HG03135 (cell line): ENCODE data around the gene RARA.

Experiments
- ATAC-seq: cut with Tn5 transposase; IDR thresholded peaks from one replicate; pipeline ENCODE4 v1.9.1; 2021; ENCODE audit warnings: mild to moderate bottlenecking, moderate library complexity; ENCODE audit not compliant: unreplicated experiment

Gene RARA

GRCh38 chr17:40315678-40316570, 6.9 kb downstream of the RARA start:
- no peak for ATAC-seq

DNA sequence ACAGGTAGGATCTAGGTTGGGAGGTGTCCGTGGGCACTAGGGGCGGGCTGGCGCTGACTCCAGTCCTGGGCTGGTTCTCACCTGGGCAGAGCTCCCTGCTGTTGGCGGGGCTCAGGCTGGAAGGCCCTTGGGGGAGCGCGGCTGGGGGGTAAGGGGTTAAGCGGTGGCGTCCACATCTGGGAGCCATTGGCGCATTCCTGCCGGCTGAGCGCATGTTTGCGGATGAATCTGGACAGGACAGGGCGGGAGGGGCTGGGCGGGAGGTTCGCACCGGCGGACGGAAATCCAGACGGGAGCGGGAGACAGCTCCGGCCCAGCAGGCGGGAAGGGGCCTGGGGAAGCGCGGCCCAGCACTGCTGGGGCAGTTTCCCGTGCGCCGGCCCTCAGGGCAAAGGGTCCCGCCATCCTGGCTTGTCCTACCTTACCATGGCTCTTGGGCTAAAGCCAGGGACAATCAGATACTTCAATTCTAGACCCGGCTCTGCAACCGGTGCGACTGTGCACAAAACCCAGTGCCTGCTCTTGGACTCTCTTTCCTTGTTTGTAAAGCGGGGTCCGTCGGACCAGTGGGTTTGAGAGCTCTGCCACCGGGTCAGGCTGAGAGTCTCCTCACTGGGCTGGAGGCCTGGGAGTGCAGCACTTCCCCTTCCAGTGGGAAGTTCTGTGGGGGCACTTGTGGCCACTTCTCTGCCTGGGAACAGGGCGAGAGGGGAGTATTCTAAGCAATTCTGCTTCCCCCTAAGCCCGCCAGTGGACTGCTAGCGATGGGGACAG, 7.8 kb downstream of the RARA start:
- ATAC-seq: no peak

- no peak for ATAC-seq
These were observed 8.4 kb downstream of the RARA start for GRCh38 chr17:40317345-40317873.

DNA sequence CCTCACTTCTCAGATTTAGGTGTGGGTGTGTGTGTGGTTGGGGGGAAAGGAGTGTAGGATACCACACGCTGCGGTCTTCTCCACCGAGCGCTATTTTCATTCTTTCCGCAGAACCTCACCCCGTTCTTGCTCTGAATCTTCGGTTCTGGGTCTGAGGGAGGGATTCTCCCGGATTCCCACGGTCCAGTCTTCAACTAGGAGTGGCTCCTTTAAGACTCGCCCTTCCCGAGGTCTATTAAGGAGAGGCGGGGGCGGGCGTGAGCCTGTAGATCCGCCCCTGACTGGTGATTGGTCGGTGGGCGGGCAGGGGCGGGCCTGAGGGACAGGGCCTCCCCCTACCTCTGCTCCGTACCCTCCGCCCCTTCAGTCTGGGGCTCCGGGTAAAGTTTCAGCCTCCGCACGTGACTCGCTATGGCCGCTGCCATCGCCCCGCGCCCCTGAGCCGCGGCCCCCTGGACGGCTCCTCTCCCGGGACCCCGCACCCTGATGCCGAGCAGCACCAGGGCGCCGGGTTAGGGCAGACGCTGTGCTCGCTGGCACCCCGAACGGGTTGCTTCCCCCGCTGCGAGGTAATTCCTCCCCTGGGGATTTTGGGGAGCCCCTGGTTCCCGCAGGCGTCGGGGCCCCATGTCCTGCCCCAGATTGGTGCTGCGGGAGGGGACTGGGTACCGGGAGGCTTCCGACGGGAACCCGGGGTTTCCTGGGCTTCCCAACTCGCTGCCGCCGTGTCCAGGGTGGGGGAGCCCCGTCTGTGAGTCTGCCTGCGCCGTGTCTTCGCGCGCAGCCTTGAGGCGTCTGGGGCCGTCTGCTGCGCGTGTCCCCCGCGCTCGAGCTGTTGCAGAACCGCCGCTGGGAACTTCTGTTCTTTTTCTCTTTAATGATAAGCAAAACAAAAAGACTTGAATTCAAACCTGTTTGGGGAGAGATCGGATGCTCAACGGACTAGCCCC, 9.2 kb downstream of the RARA start:
- peak; percentile 51 for ATAC-seq

GRCh38 chr17:40318830-40319391, 9.9 kb downstream of the RARA start:
- no peak for ATAC-seq

- no peak for ATAC-seq
These were observed 10.9 kb downstream of the RARA start for GRCh38 chr17:40319651-40320540.

GRCh38 chr17:40320756-40321523, 12.0 kb downstream of the RARA start:
- no peak for ATAC-seq

DNA sequence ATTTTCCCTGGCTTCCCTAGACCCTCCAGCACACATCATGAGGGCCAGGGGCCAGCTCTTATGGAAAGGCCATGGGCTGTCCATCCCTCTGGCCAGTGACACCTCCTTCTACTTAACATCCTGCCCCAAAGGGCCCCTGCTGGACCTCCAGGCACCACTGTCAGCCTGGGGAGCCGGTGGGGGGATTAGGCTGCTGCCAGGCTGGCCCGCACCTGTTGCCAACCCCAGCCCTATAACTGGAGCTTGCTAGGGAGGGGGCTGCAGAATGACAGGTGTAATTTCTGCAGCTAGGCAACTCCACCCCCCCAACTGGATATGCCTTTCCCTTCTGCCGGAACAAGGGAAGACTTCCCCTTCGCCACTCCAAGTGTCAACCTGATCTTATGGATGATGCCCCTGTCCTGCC, 12.5 kb downstream of the RARA start:
- ATAC-seq: no peak

DNA sequence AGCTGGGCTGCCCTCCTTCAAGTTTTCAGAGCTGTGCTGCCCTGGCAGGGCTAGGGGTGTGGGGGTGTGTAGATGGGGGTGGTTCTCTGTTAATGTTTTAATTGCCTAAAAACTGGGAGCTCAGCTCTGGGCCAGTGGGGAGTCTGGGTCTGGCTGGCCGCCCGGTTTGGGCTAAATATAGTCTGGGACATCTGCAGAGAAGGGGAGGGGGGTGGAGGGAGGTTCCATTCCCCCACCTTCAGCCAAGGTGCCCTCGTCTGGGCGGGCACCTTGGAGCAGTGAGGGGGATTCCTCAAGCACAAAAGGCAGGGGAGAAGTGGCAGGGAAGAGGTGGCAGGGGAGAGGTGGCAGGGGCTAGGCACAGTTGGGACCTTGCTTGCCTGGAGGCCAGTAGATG, 13.0 kb downstream of the RARA start:
- no peak for ATAC-seq

GRCh38 chr17:40322358-40323315, 13.7 kb downstream of the RARA start:
- ATAC-seq: peak; percentile 41

DNA sequence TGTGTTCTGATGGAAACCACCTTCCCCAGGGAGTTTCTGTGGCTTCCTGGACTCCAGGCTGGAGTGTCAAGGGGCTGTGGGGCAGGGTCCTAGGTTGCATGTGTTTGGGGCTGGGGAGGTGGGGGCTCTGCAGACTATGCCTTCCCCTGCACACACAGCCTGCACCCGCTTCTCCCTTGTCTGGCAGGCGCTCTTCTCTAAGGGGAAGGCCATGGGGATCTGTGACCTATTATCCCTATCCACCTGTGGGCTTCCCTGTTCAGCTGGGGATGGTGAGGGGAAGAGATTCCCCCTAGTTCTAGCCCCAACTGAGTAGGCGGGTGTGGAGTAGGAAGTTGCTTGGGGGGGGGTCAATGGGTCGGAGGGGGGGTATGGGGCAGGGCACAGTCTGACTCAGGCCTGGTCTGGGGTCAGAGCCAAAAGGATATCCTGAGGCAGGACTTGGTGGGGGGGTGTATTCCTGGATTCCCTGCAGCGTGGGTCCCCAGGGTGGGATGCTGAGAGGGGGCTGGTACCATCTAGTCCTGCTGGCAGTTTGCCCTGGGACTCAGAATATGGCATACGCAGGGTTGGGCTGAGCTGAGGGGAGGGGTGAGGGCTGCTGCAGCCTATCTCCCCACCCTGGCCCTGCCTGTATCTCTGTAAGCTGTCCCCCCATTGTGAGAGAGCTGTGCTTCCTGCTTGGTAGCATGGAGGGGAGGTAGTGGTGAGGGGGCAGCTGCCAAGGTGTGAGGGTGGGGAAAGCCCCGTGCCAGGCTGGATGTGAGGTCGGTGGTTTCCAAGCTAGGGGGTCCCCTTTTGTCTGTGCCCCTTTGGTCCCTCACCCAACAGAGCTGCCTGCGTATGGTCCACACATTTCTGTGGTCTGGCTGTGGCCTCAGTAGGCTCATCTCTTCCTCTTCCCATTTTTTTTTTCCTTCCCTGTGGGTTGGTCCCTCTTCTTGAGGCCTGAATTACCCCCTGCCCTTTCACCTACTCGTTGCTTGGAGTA, 14.7 kb downstream of the RARA start:
- ATAC-seq: no peak

- ATAC-seq: no peak
These were observed 16.4 kb downstream of the RARA start for GRCh38 chr17:40325156-40326013.

GRCh38 chr17:40326014-40326831, 17.2 kb downstream of the RARA start:
- ATAC-seq: no peak

DNA sequence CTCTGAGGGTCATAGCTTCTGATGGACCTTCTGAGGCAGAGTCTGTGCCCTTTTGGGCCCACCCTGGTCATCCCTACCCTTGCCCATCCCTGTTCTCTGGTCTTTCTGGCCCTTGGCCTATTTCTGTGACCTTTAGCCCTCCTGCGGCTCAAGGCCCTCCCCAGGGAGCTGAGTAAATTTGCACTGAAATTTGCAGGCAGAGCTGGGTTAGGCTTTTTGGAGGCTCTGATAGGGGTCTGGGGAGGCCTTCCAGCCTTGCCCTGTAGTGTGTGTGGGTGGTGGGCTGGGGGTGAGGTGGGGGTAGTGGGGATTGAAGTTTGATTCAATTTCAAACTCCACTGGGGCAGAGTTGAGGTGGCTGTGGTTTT, 17.8 kb downstream of the RARA start:
- ATAC-seq: no peak
